ACC112 (cell line): ENCODE data around the gene SNRNP40.

Source experiments
- H2AFZ ChIP-seq: fragments of 200-600 bp; sonication (generic); one replicate; pipeline ENCODE4 v1.6.0; 2017; ENCODE audit warnings: antibody characterized with exemption, low read length; ENCODE audit not compliant: unreplicated experiment
- H3K27ac ChIP-seq: fragments of 200-600 bp; sonication (generic); 2 replicates; pipeline ENCODE4 v1.5.1; 2014; ENCODE audit warnings: low read depth, mild to moderate bottlenecking, antibody characterized with exemption, low read length, moderate library complexity
- H3K27me3 ChIP-seq: fragments of 200-600 bp; sonication (generic); 2 replicates; pipeline ENCODE4 v1.6.1; 2014; ENCODE audit warnings: mild to moderate bottlenecking, antibody characterized with exemption, low read length, moderate library complexity, mixed read lengths; ENCODE audit not compliant: insufficient read depth
- H3K36me3 ChIP-seq: fragments of 200-600 bp; sonication (generic); 2 replicates; pipeline ENCODE4 v1.6.1; 2016; ENCODE audit warnings: mild to moderate bottlenecking, antibody characterized with exemption, low read length, moderate library complexity, mixed read lengths; ENCODE audit not compliant: insufficient read depth
- H3K4me1 ChIP-seq: fragments of 200-600 bp; sonication (generic); one replicate; pipeline ENCODE4 v1.6.1; 2016; ENCODE audit warnings: low read length, mixed read lengths; ENCODE audit not compliant: insufficient read depth, unreplicated experiment, control insufficient read depth
- H3K4me3 ChIP-seq: fragments of 200-600 bp; sonication (generic); 2 replicates; pipeline ENCODE4 v1.5.1; 2014; ENCODE audit warnings: mild to moderate bottlenecking, low read depth, low read length
- H3K79me2 ChIP-seq: fragments of 200-600 bp; sonication (generic); one replicate; pipeline ENCODE4 v1.6.0; 2016; ENCODE audit warnings: low read length; ENCODE audit not compliant: control insufficient read depth, unreplicated experiment, insufficient read depth

SNRNP40 gene

GRCh38 chr1:31234123-31234708 is 62.4 kb downstream of the SNRNP40 start:
- H3K79me2 ChIP-seq, result no peaks in the 10 kb centered on the region
- H3K4me3 ChIP-seq, result no peak overlapping the region
- H3K27ac ChIP-seq, result no peak overlapping the region
- H2AFZ ChIP-seq, result no peak overlapping the region
- peaks cover 54% of the 10 kb centered on the region for H3K27me3 ChIP-seq
- H3K4me1 ChIP-seq, result peaks cover 4% of the 10 kb centered on the region
- no peaks in the 10 kb centered on the region for H3K36me3 ChIP-seq

- H3K4me1 ChIP-seq, result no peaks in the 10 kb centered on the region
- H3K79me2 ChIP-seq, result no peaks in the 10 kb centered on the region
- no peak overlapping the region for H2AFZ ChIP-seq
- no peaks in the 10 kb centered on the region for H3K36me3 ChIP-seq
- no peak overlapping the region for H3K27ac ChIP-seq
- H3K4me3 ChIP-seq, result no peak overlapping the region
- peaks cover 39% of the 10 kb centered on the region for H3K27me3 ChIP-seq
These were observed 63.9 kb downstream of the SNRNP40 start for GRCh38 chr1:31232689-31233088.

GRCh38 chr1:31231802-31232201 is 64.8 kb downstream of the SNRNP40 start:
- no peaks in the 10 kb centered on the region for H3K79me2 ChIP-seq
- H3K27me3 ChIP-seq, result peaks cover 31% of the 10 kb centered on the region
- H2AFZ ChIP-seq, result no peak overlapping the region
- no peak overlapping the region for H3K4me3 ChIP-seq
- no peaks in the 10 kb centered on the region for H3K36me3 ChIP-seq
- H3K4me1 ChIP-seq, result no peaks in the 10 kb centered on the region
- H3K27ac ChIP-seq, result no peak overlapping the region

DNA sequence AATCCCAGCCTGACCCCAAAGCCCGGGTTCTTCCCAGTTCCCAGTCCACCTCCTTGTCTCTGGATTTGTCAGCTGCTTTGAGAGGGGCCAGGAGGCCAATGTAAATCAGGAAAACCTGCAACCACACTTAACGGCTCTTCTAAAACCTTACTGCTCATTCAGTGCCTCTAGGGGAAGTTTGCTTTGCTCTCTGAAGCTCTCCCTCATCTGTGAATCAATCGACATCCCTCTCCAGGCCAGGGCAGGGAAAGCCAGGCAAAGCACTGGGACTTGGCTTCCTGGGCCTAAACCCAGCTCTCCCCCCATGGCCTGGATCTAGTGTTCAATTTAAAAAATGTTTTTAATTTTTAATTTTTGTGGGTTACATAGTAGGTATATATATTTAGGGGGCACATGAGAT is 66.2 kb downstream of the SNRNP40 start:
- H3K27ac ChIP-seq, result no peak overlapping the region
- no peaks in the 10 kb centered on the region for H3K36me3 ChIP-seq
- H3K4me1 ChIP-seq, result no peaks in the 10 kb centered on the region
- no peak overlapping the region for H3K4me3 ChIP-seq
- H3K27me3 ChIP-seq, result peaks cover 22% of the 10 kb centered on the region; the same call in 1 of the 2 replicates
- no peaks in the 10 kb centered on the region for H3K79me2 ChIP-seq
- H2AFZ ChIP-seq, result no peak overlapping the region

DNA sequence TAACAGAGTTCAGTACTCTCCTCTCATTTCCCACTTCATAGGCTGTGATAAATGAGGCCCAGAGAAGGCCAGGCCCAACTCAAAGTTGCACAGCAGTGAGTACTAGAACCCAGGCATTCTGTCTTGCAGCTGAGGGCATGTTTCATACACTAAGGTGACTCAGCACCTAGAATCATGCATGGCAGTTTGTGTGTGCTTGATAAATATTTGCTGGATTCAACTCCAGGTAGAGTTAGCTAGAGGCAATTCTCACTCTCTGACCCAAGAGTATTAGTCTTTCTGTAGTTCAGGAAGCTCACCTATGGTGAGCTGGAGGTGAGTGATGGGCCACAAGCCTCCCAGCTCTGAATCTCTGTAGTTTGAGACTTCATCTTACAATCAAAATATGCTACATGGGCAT is 67.6 kb downstream of the SNRNP40 start:
- Histone ChIP-seq H3K4me3 (no peak overlapping the region), H3K4me1 (no peaks in the 10 kb centered on the region), H3K27me3 (peaks cover 17% of the 10 kb centered on the region), H2AFZ (no peak overlapping the region), H3K36me3 (no peaks in the 10 kb centered on the region), H3K27ac (no peak overlapping the region), H3K79me2 (no peaks in the 10 kb centered on the region)

GRCh38 chr1:31227891-31228568 is 68.6 kb downstream of the SNRNP40 start:
- H3K27me3 ChIP-seq, result peaks cover 19% of the 10 kb centered on the region
- H3K27ac ChIP-seq, result no peak overlapping the region
- H3K79me2 ChIP-seq, result no peaks in the 10 kb centered on the region
- H2AFZ ChIP-seq, result no peak overlapping the region
- H3K36me3 ChIP-seq, result no peaks in the 10 kb centered on the region
- no peak overlapping the region for H3K4me3 ChIP-seq
- H3K4me1 ChIP-seq, result no peaks in the 10 kb centered on the region

GRCh38 chr1:31224068-31224467 is 72.5 kb downstream of the SNRNP40 start:
- H3K27ac ChIP-seq, result no peak overlapping the region

DNA sequence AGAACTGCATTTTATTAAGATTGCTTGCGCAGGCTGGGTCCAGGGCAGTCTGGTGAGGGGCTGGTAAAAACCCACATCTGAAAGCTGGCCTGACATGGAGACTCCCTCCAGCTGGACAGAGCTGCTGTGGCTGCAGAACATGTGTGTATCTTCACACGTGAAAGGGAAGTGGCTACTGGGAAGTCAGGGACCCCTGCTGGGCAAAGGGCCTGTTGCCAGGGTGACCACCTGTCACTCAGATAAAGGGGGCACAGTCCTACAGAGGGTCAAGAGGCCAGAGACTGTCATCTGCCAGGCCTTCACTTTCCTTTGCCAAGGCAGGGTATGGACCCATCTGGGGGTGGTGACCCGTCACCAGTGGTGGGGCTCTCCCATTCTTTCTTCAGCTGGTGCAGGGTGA is 74.4 kb downstream of the SNRNP40 start:
- Histone ChIP-seq H2AFZ (no peak overlapping the region), H3K27me3 (peaks cover 19% of the 10 kb centered on the region), H3K79me2 (no peaks in the 10 kb centered on the region), H3K4me1 (no peaks in the 10 kb centered on the region), H3K27ac (no peak overlapping the region), H3K36me3 (no peaks in the 10 kb centered on the region), H3K4me3 (no peak overlapping the region)

More at GRCh38 chr1:31224068-31224467, 72.5 kb downstream of the SNRNP40 start:
- Histone ChIP-seq H3K4me1 (no peaks in the 10 kb centered on the region), H3K36me3 (no peaks in the 10 kb centered on the region), H2AFZ (no peak overlapping the region), H3K27me3 (peaks cover 19% of the 10 kb centered on the region), H3K79me2 (no peaks in the 10 kb centered on the region), H3K4me3 (no peak overlapping the region)

DNA sequence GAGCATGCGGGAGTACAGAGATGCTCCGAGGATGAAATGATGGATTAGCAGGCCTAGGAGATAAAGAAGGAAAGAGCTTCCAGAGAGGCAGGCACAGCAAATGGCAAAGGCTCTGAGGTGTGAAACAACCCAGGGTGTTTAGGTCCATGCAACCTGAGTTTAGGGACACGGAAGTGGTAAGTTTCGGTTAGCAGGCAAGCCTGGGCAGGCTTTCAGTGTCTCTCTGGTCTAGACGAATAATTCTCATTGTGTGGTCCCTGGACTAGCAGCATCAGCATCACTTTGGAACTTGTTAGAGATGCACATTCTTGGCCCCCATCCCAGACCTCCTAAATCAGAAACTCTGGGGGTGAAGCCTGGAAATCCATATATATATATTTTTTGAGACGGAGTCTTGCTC is 75.5 kb downstream of the SNRNP40 start:
- H3K4me1 ChIP-seq, result no peaks in the 10 kb centered on the region
- H3K27ac ChIP-seq, result no peak overlapping the region
- H3K79me2 ChIP-seq, result no peaks in the 10 kb centered on the region
- no peak overlapping the region for H2AFZ ChIP-seq
- H3K36me3 ChIP-seq, result no peaks in the 10 kb centered on the region
- H3K4me3 ChIP-seq, result no peak overlapping the region
- H3K27me3 ChIP-seq, result peaks cover 19% of the 10 kb centered on the region

- Histone ChIP-seq H3K4me3 (no peak overlapping the region), H3K27ac (no peak overlapping the region), H3K79me2 (no peaks in the 10 kb centered on the region), H2AFZ (no peak overlapping the region), H3K4me1 (no peaks in the 10 kb centered on the region), H3K36me3 (no peaks in the 10 kb centered on the region), H3K27me3 (peaks cover 14% of the 10 kb centered on the region)
These were observed 77.1 kb downstream of the SNRNP40 start for GRCh38 chr1:31219489-31219888.

- Histone ChIP-seq H3K79me2 (no peaks in the 10 kb centered on the region), H3K4me1 (no peaks in the 10 kb centered on the region), H3K4me3 (no peak overlapping the region), H2AFZ (no peak overlapping the region), H3K27ac (no peak overlapping the region), H3K36me3 (no peaks in the 10 kb centered on the region), H3K27me3 (peaks cover 8% of the 10 kb centered on the region; the same call in 1 of the 2 replicates)
These were observed 77.9 kb downstream of the SNRNP40 start for GRCh38 chr1:31218705-31219104.
